SK-N-SH (cell line): ENCODE data around the gene ADCY9. TPM values are rescaled to one million over a fixed set of nuclear protein-coding genes. Genes with fewer than 3 reads are reported as not detected.
"Not testable (repeated sequence)": the region's sequence is repeated elsewhere in the genome, so short reads cannot be mapped to it uniquely, and the experiment has no call there.

ENCODE experiments used
- CTCF ChIA-PET: fragments of 300-600, 350-600 bp; formaldehyde crosslinking; extraction: SDS; loops from one replicate; lab custom pipeline; 2021; lab: Yijun Ruan, JAX
- POLR2A ChIA-PET: fragments of 350-600 bp; sonication (Branson Sonifier 250); formaldehyde crosslinking; extraction: SDS; loops from one replicate; lab custom pipeline; 2020; ENCODE audit warnings: antibody characterized with exemption, inconsistent platforms; lab: Yijun Ruan, JAX
- DNase-seq: peaks from one replicate; pipeline ENCODE4 v3.0.0; 2012
- H2AFZ ChIP-seq: fragments of 200-600 bp; sonication (generic); 2 replicates; pipeline ENCODE4 v1.8.1; 2016; ENCODE audit warnings: antibody characterized with exemption, mild to moderate bottlenecking, low read depth
- H3F3A ChIP-seq: fragments of 200-600 bp; sonication (generic); replicated peaks from 2 replicates; pipeline ENCODE3; 2016; ENCODE audit warnings: antibody characterized with exemption, mild to moderate bottlenecking; ENCODE audit not compliant: insufficient read depth
- H3K27ac ChIP-seq, 2 experiments: fragments of 200-500 bp in 1 of 2; fragments of 200-600 bp in 1 of 2; sonication (Bioruptor generic) in 1 of 2; sonication (generic), shearing (Covaris generic) in 1 of 2; 2 replicates each; pipeline versions ENCODE4 v1.5.1 to v1.6.1; 2014 to 2016; ENCODE audit warnings: low read depth in 2 of 2, inconsistent platforms in 1 of 2, low read length in 1 of 2, mild to moderate bottlenecking in 1 of 2, mixed read lengths in 1 of 2
- H3K27me3 ChIP-seq: fragments of 200-600 bp; sonication (generic), shearing (Covaris generic); 2 replicates; pipeline ENCODE4 v1.6.1; 2016; ENCODE audit warnings: mixed run types; ENCODE audit not compliant: insufficient read depth
- H3K36me3 ChIP-seq, 2 experiments: fragments of 200-500 bp in 1 of 2; fragments of 200-600 bp in 1 of 2; sonication (Bioruptor generic) in 1 of 2; sonication (generic) in 1 of 2; replicated peaks in 1 of 2; 2 replicates each; pipeline versions ENCODE3 to v1.5.1; 2014 to 2016; ENCODE audit warnings: low read length in 1 of 2, mild to moderate bottlenecking in 1 of 2; ENCODE audit not compliant: insufficient read depth in 2 of 2, control insufficient read depth in 1 of 2
- H3K4me1 ChIP-seq, 2 experiments: fragments of 200-500 bp in 1 of 2; fragments of 200-600 bp in 1 of 2; sonication (Bioruptor generic) in 1 of 2; sonication (generic), shearing (Covaris generic) in 1 of 2; 2 replicates each; pipeline versions ENCODE4 v1.5.1 to v1.6.1; 2014 to 2016; ENCODE audit warnings: low read depth in 1 of 2, low read length in 1 of 2, mixed run types in 1 of 2; ENCODE audit not compliant: insufficient read depth in 2 of 2, control insufficient read depth in 1 of 2
- H3K4me2 ChIP-seq: fragments of 200-600 bp; sonication (generic), shearing (Covaris generic); 2 replicates; pipeline ENCODE4 v1.6.1; 2017; ENCODE audit warnings: mixed run types
- H3K4me3 ChIP-seq, 2 experiments: fragments of 200-500 bp in 1 of 2; fragments of 200-600 bp in 1 of 2; sonication (Bioruptor generic) in 1 of 2; sonication (generic), shearing (Covaris generic) in 1 of 2; 2 replicates each; pipeline versions ENCODE4 v1.5.1 to v1.8.1; 2014 to 2016; ENCODE audit warnings: low read depth in 2 of 2, inconsistent platforms in 1 of 2, low read length in 1 of 2, mild to moderate bottlenecking in 1 of 2, mixed read lengths in 1 of 2, moderate library complexity in 1 of 2
- H3K79me2 ChIP-seq: fragments of 200-600 bp; sonication (generic); 2 replicates; pipeline ENCODE4 v1.8.1; 2017; ENCODE audit warnings: mild to moderate bottlenecking; ENCODE audit not compliant: insufficient read depth
- H3K9ac ChIP-seq: fragments of 200-600 bp; sonication (generic); 2 replicates; pipeline ENCODE4 v1.6.1; 2017; ENCODE audit warnings: mixed run types
- H3K9me2 ChIP-seq: fragments of 200-600 bp; sonication (generic); 2 replicates; pipeline ENCODE4 v1.6.1; 2017; ENCODE audit warnings: mixed run types
- H3K9me3 ChIP-seq: fragments of 200-600 bp; sonication (generic); 2 replicates; pipeline ENCODE4 v1.6.1; 2017; ENCODE audit warnings: mixed run types, mild to moderate bottlenecking, moderate library complexity
- H4K20me1 ChIP-seq: fragments of 200-600 bp; sonication (generic); 2 replicates; pipeline ENCODE4 v1.6.1; 2017; ENCODE audit warnings: mild to moderate bottlenecking, mixed run types; ENCODE audit not compliant: insufficient read depth
- FOXM1 ChIP-seq: IDR thresholded peaks from 2 replicates; pipeline ENCODE4 v1.4.0; 2012; ENCODE audit warnings: low read depth, mild to moderate bottlenecking
- GABPA ChIP-seq: IDR thresholded peaks from 2 replicates; pipeline ENCODE4 v1.4.0; 2012; ENCODE audit warnings: low read depth, mild to moderate bottlenecking
- GATA2 ChIP-seq: sonication (generic); formaldehyde crosslinking; IDR thresholded peaks from 2 replicates; pipeline ENCODE4 v1.5.0; 2020; ENCODE audit warnings: mild to moderate bottlenecking, missing genetic modification reagents
- MEF2A ChIP-seq: IDR thresholded peaks from 2 replicates; pipeline ENCODE4 v1.4.0; 2012; ENCODE audit warnings: low read depth, borderline replicate concordance
- MXI1 ChIP-seq: IDR thresholded peaks from 2 replicates; pipeline ENCODE4 v1.6.1; 2012; ENCODE audit warnings: mild to moderate bottlenecking, low read depth, low read length, improper control_type of control experiment
- NFIC ChIP-seq: IDR thresholded peaks from 2 replicates; pipeline ENCODE4 v1.4.0; 2012; ENCODE audit warnings: borderline replicate concordance
- NRF1 ChIP-seq: IDR thresholded peaks from 2 replicates; pipeline ENCODE4 v1.6.1; 2012; ENCODE audit warnings: low read depth, mild to moderate bottlenecking, low read length
- POLR2AphosphoS5 ChIP-seq: IDR thresholded peaks from 2 replicates; pipeline ENCODE4 v1.6.1; 2012; ENCODE audit warnings: low read depth, low read length
- RFX5 ChIP-seq: IDR thresholded peaks from 2 replicates; pipeline ENCODE4 v1.6.1; 2012; ENCODE audit warnings: mild to moderate bottlenecking, improper control_type of control experiment, low read length
- RXRA ChIP-seq: IDR thresholded peaks from 2 replicates; pipeline ENCODE4 v1.4.0; 2012; ENCODE audit warnings: low read depth, mild to moderate bottlenecking, borderline replicate concordance
- SIN3A ChIP-seq: IDR thresholded peaks from 2 replicates; pipeline ENCODE4 v1.6.1; 2012; ENCODE audit warnings: low read depth, mild to moderate bottlenecking, low read length, moderate library complexity, borderline replicate concordance
- TAF1 ChIP-seq: IDR thresholded peaks from 2 replicates; pipeline ENCODE4 v1.6.1; 2012; ENCODE audit warnings: low read depth, mild to moderate bottlenecking, low read length, moderate library complexity, borderline replicate concordance
- TCF12 ChIP-seq: IDR thresholded peaks from 2 replicates; pipeline ENCODE4 v1.4.0; 2012
- TEAD4 ChIP-seq: IDR thresholded peaks from 2 replicates; pipeline ENCODE4 v1.4.0; 2012; ENCODE audit warnings: mild to moderate bottlenecking, borderline replicate concordance; ENCODE audit not compliant: insufficient read depth
- YY1 ChIP-seq: IDR thresholded peaks from 2 replicates; pipeline ENCODE4 v1.4.0; 2012; ENCODE audit warnings: low read depth, mild to moderate bottlenecking
- WGBS: methylation state at CpG from one replicate; pipeline ENCODE4 v1.1.6; 2017; ENCODE audit warnings: low lambda C conversion rate; 5-methylcytosine and 5-hydroxymethylcytosine counted together
- polyA plus RNA-seq, 3 experiments: library from polyadenylated mRNA; depleted of rRNA; stranded (reverse); fragments of >200 nt; gene quantifications; 2 replicates each; pipeline ENCODE4 v1.2.3, GENCODE V29; 2012
- TF ChIP-seq, protein P1 (sequence below): IDR thresholded peaks from 2 replicates; pipeline ENCODE4 v1.4.0; 2012; ENCODE audit warnings: low read depth, borderline replicate concordance
- TF ChIP-seq, protein P2 (sequence below): fragments of 150-350 bp; IDR thresholded peaks from 2 replicates; pipeline ENCODE4 v1.6.1; 2016; ENCODE audit warnings: mild to moderate bottlenecking, low read depth, low read length
- TF ChIP-seq, protein P3 (sequence below): fragments of 150-350 bp; IDR thresholded peaks from 2 replicates; pipeline ENCODE4 v1.6.1; 2017; ENCODE audit warnings: antibody characterized with exemption, low read length, low read depth, borderline replicate concordance
- TF ChIP-seq, protein P4 (sequence below): fragments of 200-600 bp; sonication (generic); IDR thresholded peaks from 2 replicates; pipeline ENCODE4 v1.6.1; 2017; ENCODE audit warnings: antibody characterized with exemption, mild to moderate bottlenecking, moderate library complexity

The ADCY9 gene
- polyA plus RNA-seq, 1 of the 3 experiments (the other 2 are of a cell fraction) = 5.2 TPM

DNA sequence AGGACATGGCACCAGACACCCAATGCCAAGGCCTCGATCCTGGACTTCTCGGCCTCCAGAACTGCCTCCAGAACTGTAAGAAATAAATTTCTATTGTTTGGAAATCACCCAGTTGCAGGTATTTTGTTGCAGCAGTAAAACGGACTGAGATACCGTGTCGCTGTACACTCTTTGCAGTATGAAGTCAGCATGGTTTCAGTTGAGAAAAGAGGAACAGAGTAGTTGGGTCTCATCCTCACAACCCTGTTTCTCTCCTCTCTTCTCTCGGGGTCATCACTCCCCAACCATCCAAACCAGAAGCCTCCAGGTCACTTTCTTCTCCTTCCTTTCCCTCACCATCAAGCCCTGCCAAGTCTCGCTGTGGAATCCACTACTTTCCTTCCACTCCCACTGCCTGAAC, 77.8 kb downstream of the ADCY9 start:
- TF ChIP-seq RFX5 (no peak), TAF1 (no peak), SIN3A (no peak)
- TF ChIP-seq, protein P1, sequence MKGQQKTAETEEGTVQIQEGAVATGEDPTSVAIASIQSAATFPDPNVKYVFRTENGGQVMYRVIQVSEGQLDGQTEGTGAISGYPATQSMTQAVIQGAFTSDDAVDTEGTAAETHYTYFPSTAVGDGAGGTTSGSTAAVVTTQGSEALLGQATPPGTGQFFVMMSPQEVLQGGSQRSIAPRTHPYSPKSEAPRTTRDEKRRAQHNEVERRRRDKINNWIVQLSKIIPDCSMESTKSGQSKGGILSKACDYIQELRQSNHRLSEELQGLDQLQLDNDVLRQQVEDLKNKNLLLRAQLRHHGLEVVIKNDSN = no peak
- TF ChIP-seq, all 33 proteins: peak for 0
- Histone ChIP-seq H3K27me3 (no peaks in the 10 kb centered on the region), H3K36me3 (no peaks in the 10 kb centered on the region), H3K4me1 (no peaks in the 10 kb centered on the region), H3F3A (no peaks in the 10 kb centered on the region), H3K9ac (no peak overlapping the region), H4K20me1 (no peaks in the 10 kb centered on the region), H3K4me2 (no peak overlapping the region), H3K9me2 (no peaks in the 10 kb centered on the region), H2AFZ (no peak overlapping the region), H3K9me3 (no peaks in the 10 kb centered on the region), H3K4me3 (no peak overlapping the region), H3K79me2 (no peaks in the 10 kb centered on the region), H3K27ac (no peak overlapping the region)
- no peak for DNase-seq
- ChIA-PET CTCF (no interaction called here), POLR2A (no interaction called here)
- 93% methylated on average over 7 of the region's 7 CpGs for WGBS

DNA sequence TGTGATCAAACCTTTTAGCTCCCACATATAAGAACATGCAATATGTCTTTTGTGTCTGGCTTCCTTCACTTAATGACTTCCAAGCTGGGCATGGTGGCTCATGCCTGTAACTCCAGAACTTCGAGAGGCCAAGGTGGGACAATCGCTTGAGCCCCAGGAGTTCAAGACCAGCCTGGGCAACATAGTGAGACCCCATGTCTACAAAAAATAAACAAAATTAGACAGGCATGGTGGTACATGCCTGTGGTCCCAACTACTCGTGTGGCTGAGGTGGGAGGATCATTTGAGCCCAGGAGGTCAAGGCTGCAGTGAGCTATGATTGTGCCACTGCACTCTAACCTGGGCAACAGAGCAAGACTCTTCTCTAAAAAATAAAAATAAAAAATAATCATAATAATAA, 79.3 kb downstream of the ADCY9 start:
- H3K4me2 ChIP-seq, H3K9ac ChIP-seq, H3K27ac ChIP-seq, H3K4me3 ChIP-seq, DNase-seq, H4K20me1 ChIP-seq, POLR2A ChIA-PET, H3K79me2 ChIP-seq, H3K36me3 ChIP-seq, H3K27me3 ChIP-seq, H3K4me1 ChIP-seq, H3K9me3 ChIP-seq, H3F3A ChIP-seq, H3K9me2 ChIP-seq, H2AFZ ChIP-seq: not testable (repeated sequence)
- WGBS = 78% methylated on average over 3 of the region's 3 CpGs
- CTCF ChIA-PET = interaction anchor here (1.6 kb wide), 1 partner anchor 97 kb away, joined by 3 read pairs; no protein-coding TSS in a partner anchor

DNA sequence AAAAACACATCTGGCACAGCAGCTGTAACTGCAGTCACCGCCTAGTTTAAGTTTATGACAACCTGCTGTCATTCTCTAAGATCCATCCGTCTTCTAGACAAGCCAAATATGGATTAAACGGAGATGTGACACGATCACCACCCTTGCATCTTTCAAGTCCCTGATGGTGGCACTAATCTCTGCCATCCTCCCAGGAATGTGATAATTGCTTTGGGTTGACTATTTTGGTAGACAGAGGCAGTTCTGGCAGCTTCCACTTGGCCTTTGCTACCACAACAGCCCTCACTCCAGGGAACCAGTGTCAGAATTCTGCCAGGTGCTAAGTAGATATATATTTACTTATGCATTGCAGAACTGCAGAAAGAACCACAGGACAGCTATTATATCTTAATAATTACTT, 81.3 kb downstream of the ADCY9 start:
- ChIA-PET CTCF (no interaction called here), POLR2A (no interaction called here)
- H3K9ac ChIP-seq = no peak overlapping the region
- no peak for TF ChIP-seq RFX5
- no peak for TF ChIP-seq FOXM1
- no peak for TF ChIP-seq MEF2A
- TF ChIP-seq YY1 = no peak
- no peak for TF ChIP-seq TAF1
- no peak for TF ChIP-seq RXRA
- no peak for TF ChIP-seq MXI1
- TF ChIP-seq GATA2 (CRISPR knock-in tag) = no peak
- TF ChIP-seq POLR2AphosphoS5 = no peak
- no peak for TF ChIP-seq TEAD4
- TF ChIP-seq TCF12 = no peak
- TF ChIP-seq NFIC = no peak
- no peak for TF ChIP-seq SIN3A
- TF ChIP-seq, protein P2, sequence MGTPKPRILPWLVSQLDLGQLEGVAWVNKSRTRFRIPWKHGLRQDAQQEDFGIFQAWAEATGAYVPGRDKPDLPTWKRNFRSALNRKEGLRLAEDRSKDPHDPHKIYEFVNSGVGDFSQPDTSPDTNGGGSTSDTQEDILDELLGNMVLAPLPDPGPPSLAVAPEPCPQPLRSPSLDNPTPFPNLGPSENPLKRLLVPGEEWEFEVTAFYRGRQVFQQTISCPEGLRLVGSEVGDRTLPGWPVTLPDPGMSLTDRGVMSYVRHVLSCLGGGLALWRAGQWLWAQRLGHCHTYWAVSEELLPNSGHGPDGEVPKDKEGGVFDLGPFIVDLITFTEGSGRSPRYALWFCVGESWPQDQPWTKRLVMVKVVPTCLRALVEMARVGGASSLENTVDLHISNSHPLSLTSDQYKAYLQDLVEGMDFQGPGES = no peak
- TF ChIP-seq, protein P3, sequence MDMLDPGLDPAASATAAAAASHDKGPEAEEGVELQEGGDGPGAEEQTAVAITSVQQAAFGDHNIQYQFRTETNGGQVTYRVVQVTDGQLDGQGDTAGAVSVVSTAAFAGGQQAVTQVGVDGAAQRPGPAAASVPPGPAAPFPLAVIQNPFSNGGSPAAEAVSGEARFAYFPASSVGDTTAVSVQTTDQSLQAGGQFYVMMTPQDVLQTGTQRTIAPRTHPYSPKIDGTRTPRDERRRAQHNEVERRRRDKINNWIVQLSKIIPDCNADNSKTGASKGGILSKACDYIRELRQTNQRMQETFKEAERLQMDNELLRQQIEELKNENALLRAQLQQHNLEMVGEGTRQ = no peak
- TF ChIP-seq, protein P4, sequence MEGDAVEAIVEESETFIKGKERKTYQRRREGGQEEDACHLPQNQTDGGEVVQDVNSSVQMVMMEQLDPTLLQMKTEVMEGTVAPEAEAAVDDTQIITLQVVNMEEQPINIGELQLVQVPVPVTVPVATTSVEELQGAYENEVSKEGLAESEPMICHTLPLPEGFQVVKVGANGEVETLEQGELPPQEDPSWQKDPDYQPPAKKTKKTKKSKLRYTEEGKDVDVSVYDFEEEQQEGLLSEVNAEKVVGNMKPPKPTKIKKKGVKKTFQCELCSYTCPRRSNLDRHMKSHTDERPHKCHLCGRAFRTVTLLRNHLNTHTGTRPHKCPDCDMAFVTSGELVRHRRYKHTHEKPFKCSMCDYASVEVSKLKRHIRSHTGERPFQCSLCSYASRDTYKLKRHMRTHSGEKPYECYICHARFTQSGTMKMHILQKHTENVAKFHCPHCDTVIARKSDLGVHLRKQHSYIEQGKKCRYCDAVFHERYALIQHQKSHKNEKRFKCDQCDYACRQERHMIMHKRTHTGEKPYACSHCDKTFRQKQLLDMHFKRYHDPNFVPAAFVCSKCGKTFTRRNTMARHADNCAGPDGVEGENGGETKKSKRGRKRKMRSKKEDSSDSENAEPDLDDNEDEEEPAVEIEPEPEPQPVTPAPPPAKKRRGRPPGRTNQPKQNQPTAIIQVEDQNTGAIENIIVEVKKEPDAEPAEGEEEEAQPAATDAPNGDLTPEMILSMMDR = no peak
- no peak for TF ChIP-seq NRF1
- TF ChIP-seq GABPA = no peak
- H3K36me3 ChIP-seq = no peaks in the 10 kb centered on the region
- H3K27me3 ChIP-seq = no peaks in the 10 kb centered on the region
- H4K20me1 ChIP-seq = no peaks in the 10 kb centered on the region
- H3K9me2 ChIP-seq = no peaks in the 10 kb centered on the region
- no peak overlapping the region for H3K27ac ChIP-seq
- H3K9me3 ChIP-seq = no peaks in the 10 kb centered on the region
- H2AFZ ChIP-seq = no peak overlapping the region
- H3F3A ChIP-seq = no peaks in the 10 kb centered on the region
- no peaks in the 10 kb centered on the region for H3K79me2 ChIP-seq
- H3K4me1 ChIP-seq = no peaks in the 10 kb centered on the region
- H3K4me2 ChIP-seq = no peak overlapping the region
- no peak for DNase-seq
- 93% methylated on average over 4 of the region's 4 CpGs for WGBS
- no peak overlapping the region for H3K4me3 ChIP-seq
